Stromal cell of bone marrow (primary cell): Measurements from ENCODE around the gene GRK2.
"Not testable (repeated sequence)": the region's sequence is repeated elsewhere in the genome, so short reads cannot be mapped to it uniquely, and the experiment has no call there.

Experiments
- DNase-seq: peaks from one replicate; pipeline ENCODE4 v3.0.0-alpha.2; 2012; ENCODE audit warnings: low read depth

The GRK2 gene

DNA sequence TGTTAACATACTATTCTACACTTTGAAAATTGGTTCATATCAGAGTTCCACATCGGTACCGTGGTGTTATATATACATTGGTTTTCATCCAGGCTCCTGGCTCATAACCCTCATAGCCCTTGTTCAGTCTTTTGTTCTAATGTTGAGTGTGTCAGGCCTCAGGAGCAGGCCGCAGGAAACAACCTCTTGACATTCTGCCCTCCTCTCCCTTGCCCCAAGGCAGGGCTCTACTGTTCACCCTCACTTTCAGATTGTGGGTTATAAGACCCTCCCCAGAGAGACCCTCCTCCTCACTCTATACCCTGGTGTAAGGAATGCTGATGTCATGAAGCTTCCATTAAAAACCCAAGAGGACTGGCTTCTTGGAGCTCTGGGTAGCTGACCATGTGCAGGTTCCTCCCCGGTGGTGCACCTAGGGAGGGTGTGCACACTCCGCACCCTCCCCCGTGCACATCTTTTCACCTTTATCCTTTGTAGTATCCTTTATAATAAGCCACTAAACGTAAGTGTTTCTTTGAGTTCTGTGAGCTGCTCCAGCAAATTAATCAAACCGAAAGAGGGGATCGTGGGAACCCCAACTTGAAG lies 49.1 kb downstream of the GRK2 start:
- no peak for DNase-seq

- no peak for DNase-seq
Observed at GRCh38 chr11:67316882-67317204, 50.6 kb downstream of the GRK2 start.

GRCh38 chr11:67317205-67317887 lies 51.1 kb downstream of the GRK2 start:
- DNase-seq, result peak; percentile 86

GRCh38 chr11:67317888-67318555 lies 51.7 kb downstream of the GRK2 start:
- no peak for DNase-seq

- DNase-seq, result not testable (repeated sequence)
Observed at GRCh38 chr11:67318876-67319275, 52.6 kb downstream of the GRK2 start.

DNA sequence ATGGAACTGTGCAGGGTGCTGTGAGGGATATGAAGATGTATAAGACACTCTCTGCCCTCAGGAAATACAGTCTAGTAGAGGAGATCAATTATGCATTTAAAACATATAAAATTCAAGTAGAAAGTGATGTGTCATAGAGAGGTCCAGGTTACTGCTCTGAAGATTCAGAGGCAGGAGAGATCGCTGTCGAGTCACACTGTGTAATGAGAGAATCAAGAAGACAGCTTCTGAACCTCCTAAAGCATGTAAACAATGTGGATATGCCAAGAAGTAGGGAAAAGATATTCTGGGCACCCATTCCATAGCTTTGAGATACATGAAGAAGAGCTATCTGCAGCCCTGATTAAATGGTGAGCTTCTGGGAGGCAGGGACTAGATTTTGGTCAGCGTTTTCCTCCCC lies 53.7 kb downstream of the GRK2 start:
- DNase-seq, result no peak

DNA sequence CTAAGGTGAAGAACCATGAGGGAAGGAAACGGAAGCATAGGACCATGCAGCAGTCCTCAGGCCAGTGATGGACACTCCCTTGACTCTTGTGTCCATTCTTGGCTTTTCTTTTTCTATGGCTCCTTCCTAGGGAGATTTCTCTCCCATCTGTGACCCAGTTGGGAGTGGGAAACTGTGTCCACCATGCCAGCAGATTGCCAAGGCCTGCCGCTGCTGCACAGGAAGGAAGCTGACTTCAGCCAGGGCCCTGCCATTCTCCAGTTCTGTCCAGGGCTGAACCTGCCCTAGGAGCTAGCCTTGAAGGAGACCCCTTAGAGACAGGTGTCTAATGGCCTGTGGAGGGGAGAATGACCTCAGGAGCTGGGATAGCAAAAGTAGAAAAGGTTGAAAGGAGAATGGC lies 54.4 kb downstream of the GRK2 start:
- no peak for DNase-seq

- no peak for DNase-seq
Observed at GRCh38 chr11:67321313-67321871, 55.1 kb downstream of the GRK2 start.

- no peak for DNase-seq
Observed at GRCh38 chr11:67322049-67322448, 55.8 kb downstream of the GRK2 start.

DNA sequence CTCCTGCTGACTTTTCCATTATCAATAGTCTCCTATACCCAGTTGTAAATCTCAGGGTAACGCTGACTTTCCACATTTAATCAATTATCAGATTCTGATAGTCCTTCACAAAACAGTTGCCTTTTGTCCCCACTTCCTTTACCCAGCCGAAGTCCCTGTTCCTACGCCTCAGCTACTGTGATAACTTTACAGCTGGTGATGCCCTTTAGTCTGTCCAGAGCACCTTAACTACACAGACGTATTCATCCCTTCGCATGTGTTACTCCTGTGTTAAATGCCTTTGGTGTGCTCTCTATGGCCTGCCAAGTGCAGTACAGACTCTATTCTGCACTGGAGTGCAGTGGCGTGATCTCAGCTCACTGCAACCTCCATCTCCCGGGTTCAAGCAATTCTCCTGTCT lies 57.3 kb downstream of the GRK2 start:
- DNase-seq, result no peak

DNA sequence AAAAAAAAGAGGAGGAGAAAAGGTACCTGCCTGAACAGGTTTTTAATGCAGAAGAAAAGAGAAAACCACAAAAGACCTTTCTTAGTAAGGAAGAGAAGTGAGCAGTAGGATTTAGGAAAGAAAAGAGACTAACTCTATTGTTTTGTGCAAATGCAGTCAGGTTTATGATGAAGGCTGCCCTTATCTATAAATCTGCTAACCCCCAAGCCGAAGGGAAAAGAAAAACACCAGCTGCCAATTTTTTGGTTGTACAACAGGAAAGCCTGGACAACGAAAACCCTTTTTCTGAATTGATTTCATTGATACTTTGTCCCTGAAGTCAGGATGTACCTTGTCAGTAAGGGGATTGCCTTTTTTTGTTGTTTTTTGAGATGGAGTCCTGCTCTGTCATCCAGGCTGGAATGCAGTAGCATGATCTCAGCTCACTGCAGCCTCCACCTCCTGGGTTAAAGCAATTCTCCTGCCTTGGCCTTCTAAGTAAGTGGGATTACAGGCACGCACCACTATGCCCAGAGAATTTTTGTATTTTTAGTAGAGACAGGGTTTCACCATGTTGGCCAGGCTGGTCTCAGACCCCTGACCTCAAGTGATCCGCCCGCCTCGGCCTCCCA lies 65.9 kb downstream of the GRK2 start:
- no peak for DNase-seq
